HG03097 (cell line): Measurements from ENCODE around the gene SLC2A3.
"Not testable (repeated sequence)": the region's sequence is repeated elsewhere in the genome, so short reads cannot be mapped to it uniquely, and the experiment has no call there.

Experiments used
- ATAC-seq: cut with Tn5 transposase; IDR thresholded peaks from one replicate; pipeline ENCODE4 v1.9.1; 2021; ENCODE audit not compliant: unreplicated experiment, low FRiP score

The SLC2A3 gene

DNA sequence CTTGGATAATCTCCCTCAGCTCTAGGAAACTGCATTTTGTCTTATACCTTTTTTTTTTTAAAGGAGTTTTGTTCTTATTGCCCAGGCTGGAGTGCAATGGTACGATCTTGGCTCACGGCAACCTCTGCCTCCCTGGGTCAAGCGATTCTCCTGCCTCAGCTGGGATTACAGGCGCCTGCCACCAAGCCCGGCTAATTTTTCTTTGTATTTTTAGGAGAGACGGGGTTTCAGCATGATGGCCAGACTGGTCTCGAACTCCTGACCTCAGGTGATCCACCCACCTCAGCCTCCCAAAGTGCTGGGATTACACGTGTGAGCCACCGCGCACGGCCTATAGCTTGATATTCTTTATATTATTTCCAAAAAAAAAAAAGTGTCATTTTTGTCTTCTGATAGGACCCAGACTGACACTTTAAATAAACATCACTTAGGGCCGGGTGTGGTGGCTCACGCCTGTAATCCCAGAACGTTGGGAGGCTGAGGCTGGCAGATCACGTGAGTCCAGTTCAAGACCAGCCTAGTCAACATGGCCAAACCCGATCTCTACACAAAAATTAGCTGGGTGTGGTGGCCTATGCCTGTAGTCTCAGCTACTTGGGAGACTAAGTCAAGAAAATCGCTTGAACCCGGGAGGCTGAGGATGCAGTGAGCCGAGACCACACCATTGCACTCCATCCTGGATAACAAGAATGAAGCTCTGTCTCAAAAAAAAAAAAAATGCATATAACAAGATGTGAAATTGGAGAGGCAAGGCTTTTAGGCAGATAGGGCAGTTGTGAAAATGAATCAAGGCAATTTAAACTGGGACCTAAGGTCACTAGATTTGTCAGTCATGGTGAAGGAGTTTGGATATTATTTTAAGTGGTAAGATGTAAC, 18.4 kb downstream of the SLC2A3 start:
- no peak for ATAC-seq

DNA sequence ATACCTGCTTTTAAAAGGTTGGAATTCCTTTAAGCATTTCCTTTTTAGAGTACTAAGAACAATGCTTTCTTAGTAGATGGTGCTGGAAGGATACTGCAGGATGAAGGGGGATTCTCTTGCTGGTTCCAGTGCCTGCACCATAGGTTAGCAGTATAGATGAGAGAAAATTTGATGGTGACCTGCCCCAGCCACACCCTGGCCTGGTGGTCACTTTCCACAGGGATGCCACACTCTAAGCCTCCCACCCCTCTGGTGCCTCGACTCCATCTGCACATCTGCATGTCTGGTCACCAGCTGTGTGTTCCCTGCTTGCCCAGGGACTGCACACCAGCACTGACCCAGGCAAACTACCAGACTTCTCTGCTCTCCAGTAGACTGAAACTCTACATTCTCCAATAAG, 19.1 kb downstream of the SLC2A3 start:
- no peak for ATAC-seq

GRCh38 chr12:7915661-7916403, 20.2 kb downstream of the SLC2A3 start:
- ATAC-seq: no peak

DNA sequence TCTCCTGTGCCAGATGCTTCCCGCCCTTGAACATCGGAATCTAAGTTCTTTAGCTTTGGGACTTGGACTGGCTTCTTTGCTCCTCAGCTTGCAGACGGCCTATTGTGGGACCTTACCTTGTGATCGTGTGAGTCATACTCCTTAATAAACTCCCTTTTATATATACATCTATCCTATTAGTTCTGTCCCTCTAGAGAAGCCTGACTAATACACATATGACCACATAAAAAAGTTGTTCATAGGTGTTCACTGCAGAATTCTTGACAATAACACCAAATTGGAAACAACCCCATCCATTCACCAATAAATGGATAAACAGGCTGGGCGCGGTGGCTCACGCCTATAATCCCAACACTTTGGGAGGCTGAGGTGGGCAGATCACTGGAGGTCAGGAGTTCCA, 25.9 kb downstream of the SLC2A3 start:
- not testable (repeated sequence) for ATAC-seq

DNA sequence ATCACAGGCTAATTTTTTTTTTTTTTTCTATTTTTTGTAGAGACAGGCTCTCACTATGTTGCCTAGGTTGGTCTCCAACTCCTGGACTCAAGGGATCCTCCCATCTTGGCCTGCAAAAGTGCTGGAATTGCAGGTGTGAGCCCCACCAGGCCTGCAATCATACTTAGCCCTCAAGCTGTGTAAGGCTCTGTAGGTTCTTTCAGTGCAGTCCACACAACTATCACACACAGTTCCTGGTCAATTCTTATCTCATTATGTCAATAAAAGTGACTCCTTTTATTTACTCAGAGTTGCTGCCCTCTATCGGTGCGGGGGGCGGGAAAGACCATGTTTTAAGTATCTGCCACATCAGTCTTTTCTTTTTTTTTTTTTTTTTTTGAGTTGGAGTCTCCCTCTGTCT, 29.0 kb downstream of the SLC2A3 start:
- no peak for ATAC-seq

DNA sequence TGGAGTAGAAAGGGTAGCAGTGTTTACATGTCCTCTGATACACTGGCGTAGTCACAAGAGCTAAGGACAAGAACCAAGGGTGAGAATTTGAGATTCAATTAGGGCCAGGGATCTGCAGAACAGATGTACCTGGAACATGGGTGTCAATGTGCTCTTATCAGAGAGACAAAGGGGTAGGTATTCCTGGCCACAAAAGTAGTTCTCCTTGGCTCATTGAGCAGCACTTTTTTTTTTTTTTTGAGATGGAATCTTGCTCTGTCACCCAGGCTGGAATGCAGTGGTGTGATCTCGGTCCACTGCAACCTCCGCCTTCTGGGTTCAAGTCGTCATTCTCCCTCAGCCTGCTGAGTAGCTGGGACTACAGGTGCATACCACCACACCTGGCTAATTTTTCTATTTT, 29.7 kb downstream of the SLC2A3 start:
- ATAC-seq: not testable (repeated sequence)

DNA sequence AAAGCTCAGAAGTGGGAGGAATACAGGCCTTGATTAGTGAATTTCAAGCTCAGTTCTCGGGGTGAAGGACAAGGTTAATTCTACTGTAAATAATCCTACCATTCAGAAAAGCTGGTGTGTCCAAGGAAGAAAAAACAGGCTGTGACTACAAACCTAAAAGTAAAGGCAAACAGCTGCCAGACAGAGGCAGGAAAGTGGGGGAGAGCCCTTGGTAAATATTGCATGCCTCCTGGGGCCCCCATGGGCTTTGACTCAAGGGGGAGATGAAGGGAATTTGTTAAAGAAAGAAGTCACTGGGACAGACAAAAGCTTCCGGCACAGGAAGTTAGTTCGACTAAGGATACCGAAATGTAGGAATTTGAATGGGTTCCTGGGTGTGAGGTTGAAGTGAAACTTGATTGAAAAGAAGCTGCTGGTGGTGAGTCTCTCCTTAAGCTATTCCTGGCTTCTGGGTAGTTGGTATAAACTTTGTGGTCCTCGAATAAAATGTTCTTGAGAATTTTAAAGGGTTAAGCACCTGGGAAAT, 30.3 kb downstream of the SLC2A3 start:
- ATAC-seq: not testable (repeated sequence)

GRCh38 chr12:7905071-7905470, 30.9 kb downstream of the SLC2A3 start:
- no peak for ATAC-seq

GRCh38 chr12:7902416-7902815, 33.6 kb downstream of the SLC2A3 start:
- not testable (repeated sequence) for ATAC-seq

DNA sequence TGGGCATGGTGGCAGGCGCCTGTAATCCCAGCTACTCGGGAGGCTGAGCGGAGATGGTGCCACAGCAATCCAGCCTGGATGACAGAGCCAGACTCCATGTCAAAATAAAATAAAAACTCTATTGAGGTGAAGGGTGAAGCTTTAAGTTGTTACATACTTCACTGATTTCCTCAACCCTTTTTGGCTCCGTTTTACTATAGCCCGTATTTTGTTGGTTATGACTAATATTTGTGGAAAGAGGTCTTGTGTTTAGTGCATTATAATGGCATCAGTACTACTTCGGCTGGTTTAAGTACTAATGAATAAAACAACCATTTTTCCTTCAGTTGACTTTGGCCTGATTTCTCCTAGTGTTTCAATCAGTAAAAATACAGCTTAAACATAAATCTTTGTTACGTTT, 36.2 kb downstream of the SLC2A3 start:
- no peak for ATAC-seq

DNA sequence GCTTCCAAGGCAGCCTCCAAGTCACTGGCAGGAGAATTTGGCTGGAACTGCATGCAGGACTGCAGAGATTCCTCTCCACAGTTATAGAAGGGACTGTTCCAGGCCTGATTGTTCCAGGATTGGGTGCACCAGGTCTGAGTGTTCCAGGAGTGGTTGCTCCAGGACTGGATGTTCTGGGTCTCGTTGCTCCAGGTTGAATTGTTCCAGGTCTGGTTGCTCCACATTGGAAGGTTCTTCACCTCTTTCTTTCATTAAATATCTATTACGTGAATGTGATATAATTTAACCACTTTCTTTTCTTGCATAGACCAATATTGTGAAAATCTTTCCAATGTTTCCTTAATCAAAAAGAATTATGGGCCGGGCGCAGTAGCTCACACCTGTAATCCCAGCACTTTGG, 39.3 kb downstream of the SLC2A3 start:
- ATAC-seq: not testable (repeated sequence)

- ATAC-seq: no peak
Observed at GRCh38 chr12:7892186-7892980, 43.6 kb downstream of the SLC2A3 start.

DNA sequence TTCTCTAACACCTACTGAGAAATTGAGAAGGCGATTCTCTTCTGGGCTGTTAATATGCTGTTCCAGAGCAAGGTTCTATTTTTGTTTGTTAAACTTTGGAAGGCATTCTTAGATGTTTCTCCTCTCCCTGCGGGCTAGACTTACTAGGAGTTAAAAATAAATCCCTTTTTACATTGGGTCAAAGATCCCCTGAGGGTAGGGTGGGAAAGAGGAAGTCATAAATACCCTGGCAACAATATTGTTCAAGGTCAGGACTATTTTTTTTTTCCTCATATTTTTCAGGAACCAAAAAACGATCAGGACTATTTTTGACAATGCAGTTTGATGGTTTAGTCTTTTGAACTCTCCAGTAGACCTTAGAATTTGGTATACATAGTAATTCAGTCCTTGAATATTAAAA, 51.3 kb downstream of the SLC2A3 start:
- no peak for ATAC-seq

- not testable (repeated sequence) for ATAC-seq
Observed at GRCh38 chr12:7881736-7882120, 54.3 kb downstream of the SLC2A3 start.

DNA sequence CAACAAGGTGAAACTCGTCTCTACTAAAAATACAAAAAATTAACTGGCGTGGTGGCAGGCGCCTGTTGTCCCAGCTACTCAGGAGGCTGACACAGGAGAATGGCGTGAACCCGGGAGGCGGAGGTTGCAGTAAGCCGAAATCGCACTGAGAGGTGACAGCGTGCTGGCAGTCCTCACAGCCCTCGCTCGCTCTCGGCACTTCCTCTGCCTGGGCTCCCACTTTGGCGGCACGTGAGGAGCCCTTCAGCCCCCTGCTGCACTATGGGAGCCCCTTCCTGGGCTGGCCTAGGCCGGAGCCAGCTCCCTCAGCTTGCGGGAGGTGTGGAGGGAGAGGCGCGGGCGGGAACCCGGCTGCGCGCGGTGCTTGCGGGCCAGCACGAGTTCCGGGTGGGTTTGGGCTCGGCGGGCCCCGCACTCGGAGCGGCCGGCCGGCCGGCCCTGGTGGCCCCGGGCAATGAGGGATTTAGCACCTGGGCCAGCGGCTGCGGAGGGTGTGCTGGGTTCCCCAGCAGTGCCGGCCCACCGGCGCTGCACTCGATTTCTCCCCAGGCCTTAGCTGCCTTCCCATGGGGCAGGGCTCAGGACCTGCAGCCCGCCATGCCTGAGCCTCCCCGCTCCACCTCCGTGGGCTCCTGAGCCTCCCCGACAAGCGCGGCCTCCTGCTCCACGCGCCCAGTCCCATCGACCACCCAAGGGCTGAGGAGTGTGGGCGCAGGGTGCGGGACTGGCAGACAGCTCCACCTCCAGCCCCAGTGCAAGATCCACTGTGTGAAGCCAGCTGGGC, 54.8 kb downstream of the SLC2A3 start:
- not testable (repeated sequence) for ATAC-seq

GRCh38 chr12:7879246-7879645, 56.7 kb downstream of the SLC2A3 start:
- ATAC-seq: no peak

DNA sequence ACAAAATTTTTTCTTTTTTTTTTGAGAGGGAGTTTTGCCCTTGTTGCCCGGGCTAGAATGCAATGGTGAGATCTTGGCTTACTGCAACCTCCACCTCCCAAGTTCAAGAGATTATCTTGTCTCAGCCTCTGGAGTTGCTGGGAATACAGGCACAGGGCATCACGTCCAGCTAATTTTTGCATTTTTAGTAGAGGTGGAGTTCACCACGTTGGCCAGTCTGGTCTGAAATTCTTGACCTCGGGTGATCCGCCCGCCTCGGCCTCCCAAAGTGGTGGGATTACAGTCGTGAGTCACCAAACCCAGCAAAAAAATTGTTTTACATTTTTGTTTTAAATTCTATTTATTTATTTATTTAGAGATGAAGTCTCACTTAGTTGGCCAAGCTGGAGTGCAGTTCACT, 58.6 kb downstream of the SLC2A3 start:
- ATAC-seq: no peak

- no peak for ATAC-seq
Observed at GRCh38 chr12:7872566-7873319, 63.2 kb downstream of the SLC2A3 start, which contains the start of gene SLC2A14. TSS of gene SLC2A14 (minus strand) at chr12:7872915. CDS start at chr12:7869880, 3,035 bp downstream.

GRCh38 chr12:7870335-7870734, 65.7 kb downstream of the SLC2A3 start:
- ATAC-seq: no peak
